A549 (cell line): ENCODE measurements around the gene DTWD2.

Experiments used
- CBX2 ChIP-seq: fragments of 200-600 bp; sonication (generic); IDR thresholded peaks from 2 replicates; pipeline ENCODE4 v1.6.1; 2016; ENCODE audit warnings: low read depth, mild to moderate bottlenecking, borderline replicate concordance
- CEBPB ChIP-seq, 2 experiments: fragments of >200 bp in 1 of 2; sonication (Bioruptor Twin) in 1 of 2; formaldehyde crosslinking in 1 of 2; IDR thresholded peaks; 2 replicates each; pipeline ENCODE4 v1.6.1; 2012 to 2016
- CHD2 ChIP-seq: fragments of 150-350 bp; IDR thresholded peaks from 2 replicates; pipeline ENCODE4 v1.6.1; 2014; ENCODE audit warnings: low read length; ENCODE audit not compliant: partially characterized antibody
- EP300 ChIP-seq, 2 experiments: fragments of >200 bp; sonication (Bioruptor Twin); formaldehyde crosslinking; IDR thresholded peaks; 2 replicates in 1 of 2; 3 replicates in 1 of 2; pipeline ENCODE4 v1.6.1; 2016 to 2017
- JUN ChIP-seq, 2 experiments: fragments of >200 bp; sonication (Bioruptor Twin); formaldehyde crosslinking; IDR thresholded peaks; 2 replicates in 1 of 2; 3 replicates in 1 of 2; pipeline ENCODE4 v1.6.1; 2016 to 2017
- PHF8 ChIP-seq: fragments of 200-600 bp; sonication (generic); IDR thresholded peaks from 2 replicates; pipeline ENCODE4 v1.6.1; 2016; ENCODE audit warnings: low read depth, mild to moderate bottlenecking, antibody characterized with exemption, moderate library complexity, borderline replicate concordance
- POLR2A ChIP-seq: IDR thresholded peaks from 2 replicates; pipeline ENCODE4 v1.6.1; 2012; ENCODE audit warnings: mild to moderate bottlenecking, low read length
- ZSCAN20 ChIP-seq: fragments of 250-450 bp; sonication (Bioruptor Pico); IDR thresholded peaks from 2 replicates; pipeline ENCODE4 v1.8.0; 2022; ENCODE audit warnings: mild to moderate bottlenecking, moderate library complexity
- TF ChIP-seq, protein P1 (sequence below): fragments of >200 bp; sonication (Bioruptor Twin); formaldehyde crosslinking; IDR thresholded peaks from 3 replicates; pipeline ENCODE4 v1.5.1; 2016

DNA sequence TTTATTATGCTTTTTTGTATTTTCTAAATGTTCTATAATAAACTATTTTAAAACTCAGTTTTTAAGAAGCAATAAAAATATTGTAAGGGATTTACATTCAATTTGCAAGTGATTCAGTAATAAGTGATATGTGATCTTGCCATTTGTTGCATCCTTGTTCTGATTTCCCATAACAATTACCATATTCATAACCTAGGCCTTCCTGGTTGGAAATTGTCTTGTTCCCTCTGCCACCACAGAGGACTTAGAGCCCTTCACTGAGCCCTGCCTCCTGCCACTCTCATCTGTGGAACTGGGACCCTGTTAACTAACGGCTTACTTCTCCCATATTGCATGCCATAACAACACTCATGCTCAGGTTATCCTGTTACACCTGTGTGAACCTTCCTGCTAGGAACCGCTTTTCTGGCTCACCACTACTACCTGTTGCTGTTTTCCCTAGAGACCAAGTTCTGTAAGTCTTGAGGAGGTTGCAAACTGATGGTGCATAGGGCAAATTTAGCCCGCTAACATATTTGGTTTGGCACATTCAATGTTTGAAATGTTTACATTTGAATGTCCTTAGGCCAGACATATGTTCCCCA is 32.9 kb upstream of the DTWD2 start:
- TF ChIP-seq POLR2A (no peak), CBX2 (no peak), CHD2 (no peak), EP300 (IDR thresholded peaks at IDR 0.05) (no peak), JUN (IDR thresholded peaks at IDR 0.05) (no peak), PHF8 (no peak), ZSCAN20 (CRISPR knock-in tag) (no peak), CEBPB (IDR thresholded peaks at IDR 0.05) (no peak)
- TF ChIP-seq, protein P1, sequence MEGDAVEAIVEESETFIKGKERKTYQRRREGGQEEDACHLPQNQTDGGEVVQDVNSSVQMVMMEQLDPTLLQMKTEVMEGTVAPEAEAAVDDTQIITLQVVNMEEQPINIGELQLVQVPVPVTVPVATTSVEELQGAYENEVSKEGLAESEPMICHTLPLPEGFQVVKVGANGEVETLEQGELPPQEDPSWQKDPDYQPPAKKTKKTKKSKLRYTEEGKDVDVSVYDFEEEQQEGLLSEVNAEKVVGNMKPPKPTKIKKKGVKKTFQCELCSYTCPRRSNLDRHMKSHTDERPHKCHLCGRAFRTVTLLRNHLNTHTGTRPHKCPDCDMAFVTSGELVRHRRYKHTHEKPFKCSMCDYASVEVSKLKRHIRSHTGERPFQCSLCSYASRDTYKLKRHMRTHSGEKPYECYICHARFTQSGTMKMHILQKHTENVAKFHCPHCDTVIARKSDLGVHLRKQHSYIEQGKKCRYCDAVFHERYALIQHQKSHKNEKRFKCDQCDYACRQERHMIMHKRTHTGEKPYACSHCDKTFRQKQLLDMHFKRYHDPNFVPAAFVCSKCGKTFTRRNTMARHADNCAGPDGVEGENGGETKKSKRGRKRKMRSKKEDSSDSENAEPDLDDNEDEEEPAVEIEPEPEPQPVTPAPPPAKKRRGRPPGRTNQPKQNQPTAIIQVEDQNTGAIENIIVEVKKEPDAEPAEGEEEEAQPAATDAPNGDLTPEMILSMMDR, result no peak
